Natural killer cell (primary cell): ENCODE results near the gene ACOD1. TPM values are rescaled to one million over a fixed set of nuclear protein-coding genes. Genes with fewer than 3 reads are reported as not detected.

ENCODE experiments used
- ATAC-seq, 3 donors: fragments of 150-1000 bp in 2 of 3; fragments of 200-7000 bp in 1 of 3; cut with Tn5 transposase; 1 replicate in 1 of 3; 2 replicates in 2 of 3; pipeline ENCODE4 v1.10.0; 2021; ENCODE audit warnings: mild to moderate bottlenecking in 2 of 3, moderate library complexity in 2 of 3
- DNase-seq, 2 donors: peaks; one replicate each; pipeline versions ENCODE4 v3.0.0 to v3.0.0-alpha.2; 2013 to 2021; ENCODE audit warnings: mixed read lengths in 1 of 2
- H3K27ac ChIP-seq: one replicate; pipeline ENCODE4 v1.5.1; 2013; ENCODE audit warnings: mild to moderate bottlenecking, low read length
- H3K27me3 ChIP-seq: one replicate; pipeline ENCODE4 v1.6.1; 2013; ENCODE audit warnings: low read length; ENCODE audit not compliant: control insufficient read depth, insufficient read depth
- H3K36me3 ChIP-seq: one replicate; pipeline ENCODE4 v1.6.1; 2013; ENCODE audit warnings: low read length; ENCODE audit not compliant: control insufficient read depth, insufficient read depth
- H3K4me1 ChIP-seq: one replicate; pipeline ENCODE4 v1.6.1; 2013; ENCODE audit warnings: low read length; ENCODE audit not compliant: control insufficient read depth, insufficient read depth
- H3K4me3 ChIP-seq: one replicate; pipeline ENCODE4 v1.5.1; 2013; ENCODE audit warnings: low read length
- H3K9me3 ChIP-seq: one replicate; pipeline ENCODE4 v1.6.1; 2013; ENCODE audit warnings: low read length; ENCODE audit not compliant: control insufficient read depth, insufficient read depth
- H3K27ac Mint-ChIP-seq, 2 donors: one replicate each; pipeline ENCODE4 v1.8.0; 2022; ENCODE audit warnings: mild to moderate bottlenecking in 2 of 2, mixed read lengths in 2 of 2, moderate library complexity in 1 of 2
- H3K27me3 Mint-ChIP-seq, 2 donors: one replicate each; pipeline ENCODE4 v1.8.0; 2022; ENCODE audit warnings: low read depth in 2 of 2, mixed read lengths in 2 of 2
- H3K36me3 Mint-ChIP-seq: one replicate; pipeline ENCODE4 v1.8.0; 2022; ENCODE audit warnings: mixed read lengths
- H3K4me1 Mint-ChIP-seq, 2 donors: one replicate each; pipeline ENCODE4 v1.8.0; 2022; ENCODE audit warnings: mixed read lengths in 2 of 2
- H3K4me3 Mint-ChIP-seq: one replicate; pipeline ENCODE4 v1.8.0; 2022; ENCODE audit warnings: mild to moderate bottlenecking, moderate library complexity, mixed read lengths
- H3K9me3 Mint-ChIP-seq, 2 donors: one replicate each; pipeline ENCODE4 v1.8.0; 2022; ENCODE audit warnings: mixed read lengths in 2 of 2
- WGBS: methylation state at CpG from one replicate; pipeline ENCODE4 v1.1.7; 2013; ENCODE audit warnings: missing lambda C conversion rate; ENCODE audit not compliant: insufficient coverage; 5-methylcytosine and 5-hydroxymethylcytosine counted together
- intact Hi-C: fragments of 100-400 bp; cut with micrococcal nuclease; formaldehyde crosslinking; loops from one replicate; pipeline ENCODE4 v1.14.2; 2022
- total RNA-seq, 4 donors: library from RNA; stranded (reverse); fragments of 120-200 nt in 1 of 4; gene quantifications; one replicate each; pipeline versions ENCODE4 v1.2.3 to v1.2.4, GENCODE V29; 2013 to 2022
- TF ChIP-seq, protein P1 (sequence below): fragments of 200-600 bp; IDR thresholded peaks from one replicate; pipeline ENCODE4 v1.8.0; 2022; ENCODE audit warnings: antibody characterized with exemption

Gene ACOD1
- total RNA-seq, 3 donors from 2014 or later (not counting 1 experiment from before 2014, with no cell fraction given) = not detected

- TF ChIP-seq, protein P1, sequence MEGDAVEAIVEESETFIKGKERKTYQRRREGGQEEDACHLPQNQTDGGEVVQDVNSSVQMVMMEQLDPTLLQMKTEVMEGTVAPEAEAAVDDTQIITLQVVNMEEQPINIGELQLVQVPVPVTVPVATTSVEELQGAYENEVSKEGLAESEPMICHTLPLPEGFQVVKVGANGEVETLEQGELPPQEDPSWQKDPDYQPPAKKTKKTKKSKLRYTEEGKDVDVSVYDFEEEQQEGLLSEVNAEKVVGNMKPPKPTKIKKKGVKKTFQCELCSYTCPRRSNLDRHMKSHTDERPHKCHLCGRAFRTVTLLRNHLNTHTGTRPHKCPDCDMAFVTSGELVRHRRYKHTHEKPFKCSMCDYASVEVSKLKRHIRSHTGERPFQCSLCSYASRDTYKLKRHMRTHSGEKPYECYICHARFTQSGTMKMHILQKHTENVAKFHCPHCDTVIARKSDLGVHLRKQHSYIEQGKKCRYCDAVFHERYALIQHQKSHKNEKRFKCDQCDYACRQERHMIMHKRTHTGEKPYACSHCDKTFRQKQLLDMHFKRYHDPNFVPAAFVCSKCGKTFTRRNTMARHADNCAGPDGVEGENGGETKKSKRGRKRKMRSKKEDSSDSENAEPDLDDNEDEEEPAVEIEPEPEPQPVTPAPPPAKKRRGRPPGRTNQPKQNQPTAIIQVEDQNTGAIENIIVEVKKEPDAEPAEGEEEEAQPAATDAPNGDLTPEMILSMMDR = no peak
- Histone ChIP-seq H3K4me3 (no peak overlapping the region), H3K4me1 (peaks cover 9% of the 10 kb centered on the region), H3K27ac (no peak overlapping the region), H3K36me3 (no peaks in the 10 kb centered on the region), H3K9me3 (no peaks in the 10 kb centered on the region), H3K27me3 (peaks cover 35% of the 10 kb centered on the region)
- Mint-ChIP-seq H3K27ac (no peak overlapping the region), H3K9me3 (no peaks in the 10 kb centered on the region), H3K4me1 (peaks cover 9 to 20% of the 10 kb centered on the region in 2 donors), H3K36me3 (no peaks in the 10 kb centered on the region), H3K4me3 (no peak overlapping the region), H3K27me3 (peaks cover 63 to 77% of the 10 kb centered on the region in 2 donors)
- DNase-seq (no peak), ATAC-seq (no peak)
- 87% methylated on average over 6 of the region's 6 CpGs for WGBS
- intact Hi-C loops = no loop called here
Measured at GRCh38 chr13:76973920-76974617, 25.8 kb downstream of the ACOD1 start.

DNA sequence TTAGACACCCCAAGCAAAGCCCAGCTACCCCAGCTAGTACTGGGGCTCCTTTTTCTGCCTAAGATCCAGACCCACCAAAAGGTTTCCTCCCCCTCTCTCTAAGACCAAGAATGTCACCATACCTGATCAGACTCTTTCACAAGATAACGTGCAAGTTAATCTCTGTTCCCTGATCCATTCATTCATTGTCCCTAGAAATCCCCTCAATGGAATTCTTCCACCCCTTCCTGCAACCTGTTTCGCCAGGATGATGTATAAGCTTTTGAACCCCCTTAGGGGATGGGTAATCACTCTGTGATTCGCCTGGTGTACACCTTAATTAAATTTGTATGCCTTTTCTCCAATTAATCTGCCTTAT lies 26.3 kb downstream of the ACOD1 start:
- H3K9me3 Mint-ChIP-seq = no peaks in the 10 kb centered on the region

GRCh38 chr13:76975863-76976262 lies 27.6 kb downstream of the ACOD1 start:
- 87% methylated on average over 6 of the region's 6 CpGs for WGBS
- Histone ChIP-seq H3K4me1 (peaks cover 15% of the 10 kb centered on the region), H3K27me3 (peaks cover 49% of the 10 kb centered on the region), H3K27ac (no peak overlapping the region), H3K9me3 (no peaks in the 10 kb centered on the region), H3K4me3 (no peak overlapping the region), H3K36me3 (no peaks in the 10 kb centered on the region)
- H3K4me1 Mint-ChIP-seq = peaks cover 9 to 24% of the 10 kb centered on the region in 2 donors
- H3K27ac Mint-ChIP-seq = no peak overlapping the region
- no peak overlapping the region for H3K4me3 Mint-ChIP-seq
- TF ChIP-seq, protein P1 = no peak
- no peak for DNase-seq
- no peaks in the 10 kb centered on the region for H3K36me3 Mint-ChIP-seq
- ATAC-seq = no peak
- intact Hi-C loops = no loop called here
- no peaks in the 10 kb centered on the region for H3K9me3 Mint-ChIP-seq
- H3K27me3 Mint-ChIP-seq = peaks cover 63 to 68% of the 10 kb centered on the region in 2 donors

More for the DNA sequence above, 26.3 kb downstream of the ACOD1 start:
- Mint-ChIP-seq H3K36me3 (no peaks in the 10 kb centered on the region), H3K4me1 (peaks cover 9 to 20% of the 10 kb centered on the region in 2 donors), H3K27me3 (peaks cover 62 to 76% of the 10 kb centered on the region in 2 donors), H3K27ac (no peak overlapping the region), H3K4me3 (no peak overlapping the region)
- ATAC-seq (no peak), DNase-seq (no peak)
- 95% methylated on average over 3 of the region's 3 CpGs for WGBS
- peaks cover 40% of the 10 kb centered on the region for H3K27me3 ChIP-seq
- TF ChIP-seq, protein P1 = no peak
- intact Hi-C loops = no loop called here
- no peaks in the 10 kb centered on the region for H3K36me3 ChIP-seq
- no peak overlapping the region for H3K4me3 ChIP-seq
- no peak overlapping the region for H3K27ac ChIP-seq
- H3K9me3 ChIP-seq = no peaks in the 10 kb centered on the region
- H3K4me1 ChIP-seq = peaks cover 9% of the 10 kb centered on the region

- H3K4me3 Mint-ChIP-seq = no peak overlapping the region
- 29% methylated on average over 8 of the region's 8 CpGs for WGBS
- Histone ChIP-seq H3K9me3 (no peaks in the 10 kb centered on the region), H3K27me3 (peaks cover 51% of the 10 kb centered on the region), H3K4me3 (no peak overlapping the region), H3K36me3 (no peaks in the 10 kb centered on the region), H3K27ac (no peak overlapping the region), H3K4me1 (peaks cover 15% of the 10 kb centered on the region)
- no peaks in the 10 kb centered on the region for H3K36me3 Mint-ChIP-seq
- ATAC-seq (peak in 2 of 3 donors; percentile 23 to 57), DNase-seq (peak in 1 of 2 donors; percentile 41)
- peaks cover 63 to 68% of the 10 kb centered on the region in 2 donors for H3K27me3 Mint-ChIP-seq
- peaks cover 9 to 24% of the 10 kb centered on the region in 2 donors for H3K4me1 Mint-ChIP-seq
- intact Hi-C loops = no loop called here
- TF ChIP-seq, protein P1 = no peak
- H3K27ac Mint-ChIP-seq = no peak overlapping the region
- no peaks in the 10 kb centered on the region for H3K9me3 Mint-ChIP-seq
Measured at GRCh38 chr13:76976490-76976889, 28.2 kb downstream of the ACOD1 start.
